GM19372 (cell line): Measurements from ENCODE around the gene TSPAN4.
A peak's percentile ranks its signal among the peaks of the same experiment; 100 is the strongest.

Experiments
- ATAC-seq: cut with Tn5 transposase; IDR thresholded peaks from one replicate; pipeline ENCODE4 v1.9.1; 2021; ENCODE audit warnings: mild to moderate bottlenecking, low read depth, moderate library complexity; ENCODE audit not compliant: unreplicated experiment

Gene TSPAN4

GRCh38 chr11:833114-833791 lies 9.4 kb upstream of the TSPAN4 start:
- peak; percentile 8 for ATAC-seq

GRCh38 chr11:833849-834311 lies 8.8 kb upstream of the TSPAN4 start:
- ATAC-seq: no peak

GRCh38 chr11:834371-835316 lies 8.0 kb upstream of the TSPAN4 start:
- no peak for ATAC-seq

- ATAC-seq: no peak
Measured at GRCh38 chr11:836274-836673, 6.4 kb upstream of the TSPAN4 start.

- no peak for ATAC-seq
Measured at GRCh38 chr11:836700-837099, 6.0 kb upstream of the TSPAN4 start.

GRCh38 chr11:837189-837989 lies 5.3 kb upstream of the TSPAN4 start:
- ATAC-seq: no peak

- no peak for ATAC-seq
Measured at GRCh38 chr11:837990-838307, 4.7 kb upstream of the TSPAN4 start.

GRCh38 chr11:838441-839279 lies 4.0 kb upstream of the TSPAN4 start:
- no peak for ATAC-seq

GRCh38 chr11:839280-839623 lies 3.4 kb upstream of the TSPAN4 start:
- ATAC-seq: no peak

GRCh38 chr11:839875-840617 lies 2.6 kb upstream of the TSPAN4 start:
- no peak for ATAC-seq

GRCh38 chr11:841981-842369 lies 677 bp upstream of the TSPAN4 start:
- ATAC-seq: peak; percentile 31

GRCh38 chr11:843086-843734 lies 558 bp downstream of the TSPAN4 start:
- no peak for ATAC-seq

- no peak for ATAC-seq
Measured at GRCh38 chr11:843818-844692, 1.4 kb downstream of the TSPAN4 start.

GRCh38 chr11:844693-845644 lies 2.3 kb downstream of the TSPAN4 start:
- ATAC-seq: no peak

GRCh38 chr11:845872-846495 lies 3.3 kb downstream of the TSPAN4 start:
- no peak for ATAC-seq

- no peak for ATAC-seq
Measured at GRCh38 chr11:846496-847098, 3.9 kb downstream of the TSPAN4 start.
